Measurements from ENCODE around the gene ACOD1.

DNA sequence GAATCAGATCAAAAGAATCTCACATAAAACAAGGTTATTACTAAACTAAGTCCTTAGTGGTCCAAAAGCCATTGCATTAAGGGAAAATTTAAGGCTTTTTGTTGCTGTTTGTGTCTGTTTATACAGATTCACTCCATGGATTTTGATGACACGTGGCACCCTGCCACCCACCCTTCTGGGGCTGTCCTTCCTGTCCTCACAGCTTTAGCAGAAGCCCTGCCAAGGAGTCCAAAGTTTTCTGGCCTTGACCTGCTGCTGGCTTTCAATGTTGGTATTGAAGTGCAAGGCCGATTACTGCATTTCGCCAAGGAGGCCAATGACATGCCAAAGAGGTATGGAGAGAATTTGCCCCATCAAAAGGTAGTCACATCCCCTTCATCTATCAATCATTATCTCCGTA, 6.9 kb downstream of the ACOD1 start:
- TF ChIP-seq POLR2AphosphoS5 (IDR thresholded peaks at IDR 0.05; ENCODE audit: low read depth, low read length) (no peak), FOXP2 (optimal IDR thresholded peaks at IDR 0.05; ENCODE audit: borderline replicate concordance, extremely low read depth, extremely low read length, insufficient read depth) (no peak), TAF1 (IDR thresholded peaks at IDR 0.05; ENCODE audit: borderline replicate concordance, insufficient read depth, low read length) (no peak)
- TF ChIP-seq, protein P1, sequence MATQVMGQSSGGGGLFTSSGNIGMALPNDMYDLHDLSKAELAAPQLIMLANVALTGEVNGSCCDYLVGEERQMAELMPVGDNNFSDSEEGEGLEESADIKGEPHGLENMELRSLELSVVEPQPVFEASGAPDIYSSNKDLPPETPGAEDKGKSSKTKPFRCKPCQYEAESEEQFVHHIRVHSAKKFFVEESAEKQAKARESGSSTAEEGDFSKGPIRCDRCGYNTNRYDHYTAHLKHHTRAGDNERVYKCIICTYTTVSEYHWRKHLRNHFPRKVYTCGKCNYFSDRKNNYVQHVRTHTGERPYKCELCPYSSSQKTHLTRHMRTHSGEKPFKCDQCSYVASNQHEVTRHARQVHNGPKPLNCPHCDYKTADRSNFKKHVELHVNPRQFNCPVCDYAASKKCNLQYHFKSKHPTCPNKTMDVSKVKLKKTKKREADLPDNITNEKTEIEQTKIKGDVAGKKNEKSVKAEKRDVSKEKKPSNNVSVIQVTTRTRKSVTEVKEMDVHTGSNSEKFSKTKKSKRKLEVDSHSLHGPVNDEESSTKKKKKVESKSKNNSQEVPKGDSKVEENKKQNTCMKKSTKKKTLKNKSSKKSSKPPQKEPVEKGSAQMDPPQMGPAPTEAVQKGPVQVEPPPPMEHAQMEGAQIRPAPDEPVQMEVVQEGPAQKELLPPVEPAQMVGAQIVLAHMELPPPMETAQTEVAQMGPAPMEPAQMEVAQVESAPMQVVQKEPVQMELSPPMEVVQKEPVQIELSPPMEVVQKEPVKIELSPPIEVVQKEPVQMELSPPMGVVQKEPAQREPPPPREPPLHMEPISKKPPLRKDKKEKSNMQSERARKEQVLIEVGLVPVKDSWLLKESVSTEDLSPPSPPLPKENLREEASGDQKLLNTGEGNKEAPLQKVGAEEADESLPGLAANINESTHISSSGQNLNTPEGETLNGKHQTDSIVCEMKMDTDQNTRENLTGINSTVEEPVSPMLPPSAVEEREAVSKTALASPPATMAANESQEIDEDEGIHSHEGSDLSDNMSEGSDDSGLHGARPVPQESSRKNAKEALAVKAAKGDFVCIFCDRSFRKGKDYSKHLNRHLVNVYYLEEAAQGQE (IDR thresholded peaks at IDR 0.05; ENCODE audit: insufficient read depth in 1 of 2, low read depth in 2 of 2, low read length in 2 of 2) = no peak

Measured in PFSK-1 (cell line).